H1 (cell line): ENCODE results near the gene LMNA. TPM values are rescaled to one million over a fixed set of nuclear protein-coding genes. Genes with fewer than 3 reads are reported as not detected.

Source experiments
- BACH1 ChIP-seq: IDR thresholded peaks from 2 replicates; pipeline ENCODE4 v1.6.1; 2012; ENCODE audit warnings: low read length, improper control_type of control experiment
- BRCA1 ChIP-seq: IDR thresholded peaks from 2 replicates; pipeline ENCODE4 v1.6.1; 2012; ENCODE audit warnings: low read depth, low read length, improper control_type of control experiment
- CTBP2 ChIP-seq: IDR thresholded peaks from 2 replicates; pipeline ENCODE4 v1.7.0; 2011; ENCODE audit warnings: borderline replicate concordance, mild to moderate bottlenecking, moderate library complexity, mixed read lengths, low read length; ENCODE audit not compliant: insufficient read depth, insufficient read length
- HDAC6 ChIP-seq: IDR thresholded peaks from one replicate; pipeline ENCODE4 v1.7.1; 2012; ENCODE audit warnings: low read depth, mild to moderate bottlenecking, inconsistent platforms, low read length, moderate library complexity
- RAD21 ChIP-seq, 2 experiments: IDR thresholded peaks in 1 of 2; conservative IDR thresholded peaks in 1 of 2; 2 replicates each; pipeline ENCODE4 v1.6.1; 2011; ENCODE audit warnings: low read depth in 2 of 2, low read length in 2 of 2, improper control_type of control experiment in 1 of 2, inconsistent platforms in 1 of 2, mild to moderate bottlenecking in 1 of 2, moderate library complexity in 1 of 2
- RFX5 ChIP-seq: IDR thresholded peaks from 2 replicates; pipeline ENCODE4 v1.6.1; 2011; ENCODE audit warnings: low read depth, low read length, improper control_type of control experiment, borderline replicate concordance
- RXRA ChIP-seq: IDR thresholded peaks from 2 replicates; pipeline ENCODE4 v1.6.1; 2011; ENCODE audit warnings: low read depth, mild to moderate bottlenecking, low read length, moderate library complexity; ENCODE audit not compliant: insufficient read depth
- SP1 ChIP-seq: IDR thresholded peaks from 2 replicates; pipeline ENCODE4 v1.6.1; 2011; ENCODE audit warnings: low read depth, low read length
- SUZ12 ChIP-seq: fragments of 200-600 bp; sonication (generic); IDR thresholded peaks from 2 replicates; pipeline ENCODE4 v1.6.1; 2012; ENCODE audit warnings: mild to moderate bottlenecking, inconsistent platforms, low read length, moderate library complexity, mixed read lengths
- polyA plus RNA-seq, 7 experiments: library from polyadenylated mRNA; depleted of rRNA in 3 of 7; stranded (reverse) in 5 of 7; unstranded in 2 of 7; fragments of >200 nt in 5 of 7; fragments of 200-250 nt in 2 of 7; gene quantifications; 1 replicate in 5 of 7; 2 replicates in 1 of 7; 4 replicates in 1 of 7; pipeline versions ENCODE4 v1.2.1 to v1.2.3, GENCODE V29; 2011 to 2013; ENCODE audit warnings: missing spikeins in 2 of 7, mixed read lengths in 2 of 7
- total RNA-seq: library from RNA; stranded (reverse); fragmentation: NEBNext Ultra II Directional; extraction: Animal tissue kit (Norgen Biotek cat#: 25700); gene quantifications from 2 replicates; pipeline ENCODE4 v1.2.1, GENCODE V29; 2021

LMNA gene
- total and polyA plus RNA-seq, 2 of the 8 experiments (the other 6 are each of a cell fraction or from before 2014, with no cell fraction given) = 25.8 to 46.8 TPM

- TF ChIP-seq RFX5 = no peak
- no peak for TF ChIP-seq SP1
- no peak for TF ChIP-seq BRCA1
- TF ChIP-seq SUZ12 = no peak
- TF ChIP-seq HDAC6 = no peak
- TF ChIP-seq RXRA = no peak
- no peak for TF ChIP-seq BACH1
- TF ChIP-seq RAD21 (IDR thresholded peaks at IDR 0.05 in 1 of 2, conservative IDR thresholded peaks at IDR 0.05 in 1 of 2; ENCODE audit: low read depth in 2 of 2, low read length in 2 of 2) = peak; percentile 99
- peak; percentile 46 for TF ChIP-seq CTBP2
These were observed 26.6 kb downstream of the LMNA start (continued) for GRCh38 chr1:156140879-156141707.
